DMS53 treated with DMSO at 0.1 percent for 48 hours (cell line): ENCODE results near the gene DRD3.

Source experiments
- DNase-seq: peaks from one replicate; lab custom pipeline; 2025; ENCODE audit not compliant: unreplicated experiment; lab: John Stamatoyannopoulos, UW

The DRD3 gene

GRCh38 chr3:114178770-114179368, at the start of gene DRD3:
DRD3 (minus strand) TSS chr3:114179052; CDS start chr3:114171992, 7,060 bp downstream.
- no peak for DNase-seq

- no peak for DNase-seq
These were observed 48.2 kb upstream of the DRD3 start for GRCh38 chr3:114227076-114227475.

- DNase-seq, result no peak
These were observed 47.5 kb upstream of the DRD3 start for GRCh38 chr3:114226313-114226712.

- no peak for DNase-seq
These were observed 44.3 kb upstream of the DRD3 start for GRCh38 chr3:114223143-114223542.

GRCh38 chr3:114221881-114222264, 43.0 kb upstream of the DRD3 start:
- DNase-seq, result no peak

GRCh38 chr3:114221165-114221880, 42.5 kb upstream of the DRD3 start:
- DNase-seq, result no peak

GRCh38 chr3:114219741-114220140, 40.9 kb upstream of the DRD3 start:
- DNase-seq, result no peak

- DNase-seq, result no peak
These were observed 39.8 kb upstream of the DRD3 start for GRCh38 chr3:114218578-114219185.

GRCh38 chr3:114218006-114218405, 39.2 kb upstream of the DRD3 start:
- DNase-seq, result no peak

GRCh38 chr3:114217266-114217665, 38.4 kb upstream of the DRD3 start:
- DNase-seq, result no peak

GRCh38 chr3:114216186-114216970, 37.5 kb upstream of the DRD3 start:
- DNase-seq, result no peak

- no peak for DNase-seq
These were observed 35.9 kb upstream of the DRD3 start for GRCh38 chr3:114214542-114215341.

GRCh38 chr3:114213627-114214541, 35.0 kb upstream of the DRD3 start:
- no peak for DNase-seq

- no peak for DNase-seq
These were observed 34.4 kb upstream of the DRD3 start for GRCh38 chr3:114213292-114213626.

- DNase-seq, result no peak
These were observed 33.8 kb upstream of the DRD3 start for GRCh38 chr3:114212646-114213045.

GRCh38 chr3:114207768-114208167, 28.9 kb upstream of the DRD3 start:
- DNase-seq, result no peak

GRCh38 chr3:114206342-114206741, 27.5 kb upstream of the DRD3 start:
- DNase-seq, result no peak

GRCh38 chr3:114205541-114205940, 26.7 kb upstream of the DRD3 start:
- DNase-seq, result no peak

- DNase-seq, result no peak
These were observed 15.9 kb upstream of the DRD3 start for GRCh38 chr3:114194750-114195149.

- DNase-seq, result no peak
These were observed 13.3 kb upstream of the DRD3 start for GRCh38 chr3:114192136-114192535.
